A549 (cell line): ENCODE data around the gene LMF1.

Experiments used
- NR3C1 ChIP-seq: fragments of >200 bp; sonication (Bioruptor Twin); formaldehyde crosslinking; IDR thresholded peaks from 3 replicates; pipeline ENCODE4 v1.6.1; 2017
- POLR2A ChIP-seq: IDR thresholded peaks from 2 replicates; pipeline ENCODE4 v1.6.1; 2012; ENCODE audit warnings: mild to moderate bottlenecking, low read length
- REST ChIP-seq: fragments of 200-600 bp; sonication (generic); IDR thresholded peaks from 2 replicates; pipeline ENCODE4 v1.6.1; 2016; ENCODE audit warnings: antibody characterized with exemption, mild to moderate bottlenecking, moderate library complexity
- TF ChIP-seq, protein P1 (sequence below): fragments of >200 bp; sonication (Bioruptor Twin); formaldehyde crosslinking; IDR thresholded peaks from 3 replicates; pipeline ENCODE4 v1.5.1; 2016

- TF ChIP-seq POLR2A: no peak
- TF ChIP-seq REST: no peak
- TF ChIP-seq, protein P1, sequence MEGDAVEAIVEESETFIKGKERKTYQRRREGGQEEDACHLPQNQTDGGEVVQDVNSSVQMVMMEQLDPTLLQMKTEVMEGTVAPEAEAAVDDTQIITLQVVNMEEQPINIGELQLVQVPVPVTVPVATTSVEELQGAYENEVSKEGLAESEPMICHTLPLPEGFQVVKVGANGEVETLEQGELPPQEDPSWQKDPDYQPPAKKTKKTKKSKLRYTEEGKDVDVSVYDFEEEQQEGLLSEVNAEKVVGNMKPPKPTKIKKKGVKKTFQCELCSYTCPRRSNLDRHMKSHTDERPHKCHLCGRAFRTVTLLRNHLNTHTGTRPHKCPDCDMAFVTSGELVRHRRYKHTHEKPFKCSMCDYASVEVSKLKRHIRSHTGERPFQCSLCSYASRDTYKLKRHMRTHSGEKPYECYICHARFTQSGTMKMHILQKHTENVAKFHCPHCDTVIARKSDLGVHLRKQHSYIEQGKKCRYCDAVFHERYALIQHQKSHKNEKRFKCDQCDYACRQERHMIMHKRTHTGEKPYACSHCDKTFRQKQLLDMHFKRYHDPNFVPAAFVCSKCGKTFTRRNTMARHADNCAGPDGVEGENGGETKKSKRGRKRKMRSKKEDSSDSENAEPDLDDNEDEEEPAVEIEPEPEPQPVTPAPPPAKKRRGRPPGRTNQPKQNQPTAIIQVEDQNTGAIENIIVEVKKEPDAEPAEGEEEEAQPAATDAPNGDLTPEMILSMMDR: no peak
- no peak for TF ChIP-seq NR3C1
These were observed 3.3 kb upstream of the LMF1 start for GRCh38 chr16:974001-974601.
